Keratinocyte (primary cell): ENCODE results near the gene TMEM229B. TPM values are rescaled to one million over a fixed set of nuclear protein-coding genes. Genes with fewer than 3 reads are reported as not detected.

Experiments
- DNase-seq: peaks from one replicate; pipeline ENCODE4 v3.0.0-alpha.2; 2011; ENCODE audit warnings: low read depth, missing footprints, low spot score
- FAIRE-seq: peaks from 2 replicates; lab custom pipeline; 2011; peaks lifted over from hg19 to GRCh38; lab: Jason Lieb, UNC
- H2AFZ ChIP-seq: 2 replicates; pipeline ENCODE4 v1.6.0; 2012; ENCODE audit warnings: low read length, control low read depth, inconsistent platforms; ENCODE audit not compliant: control insufficient read depth
- H3K27ac ChIP-seq: 2 replicates; pipeline ENCODE4 v1.5.1; 2011; ENCODE audit warnings: low read length; ENCODE audit not compliant: control insufficient read depth, insufficient read depth
- H3K27me3 ChIP-seq: 3 replicates; pipeline ENCODE4 v1.6.0; 2011; ENCODE audit warnings: low read length; ENCODE audit not compliant: control insufficient read depth, insufficient read depth; ENCODE audit errors: extremely low read depth
- H3K36me3 ChIP-seq, 2 experiments: 2 replicates in 1 of 2; 3 replicates in 1 of 2; pipeline ENCODE4 v1.5.1; 2011; ENCODE audit warnings: low read length in 2 of 2, mild to moderate bottlenecking in 1 of 2; ENCODE audit not compliant: control insufficient read depth in 2 of 2, insufficient read depth in 2 of 2; ENCODE audit errors: extremely low read depth in 1 of 2
- H3K4me1 ChIP-seq: 3 replicates; pipeline ENCODE4 v1.5.1; 2011; ENCODE audit warnings: low read length; ENCODE audit not compliant: control insufficient read depth, insufficient read depth; ENCODE audit errors: extremely low read depth
- H3K4me2 ChIP-seq: 3 replicates; pipeline ENCODE4 v1.6.0; 2011; ENCODE audit warnings: low read depth, low read length; ENCODE audit not compliant: control insufficient read depth, insufficient read depth; ENCODE audit errors: extremely low read depth
- H3K4me3 ChIP-seq, 3 experiments: fragments of 200-600 bp in 1 of 3; sonication (generic) in 1 of 3; 2 replicates in 2 of 3; 3 replicates in 1 of 3; pipeline ENCODE4 v1.5.1; 2011 to 2016; ENCODE audit warnings: low read length in 3 of 3, mild to moderate bottlenecking in 3 of 3, control low read depth in 2 of 3, inconsistent platforms in 1 of 3, low read depth in 1 of 3, mixed read lengths in 1 of 3, mixed run types in 1 of 3, moderate library complexity in 1 of 3; ENCODE audit not compliant: control insufficient read depth in 2 of 3, insufficient read depth in 2 of 3; ENCODE audit errors: extremely low read depth in 1 of 3
- H3K79me2 ChIP-seq: 2 replicates; pipeline ENCODE4 v1.6.0; 2012; ENCODE audit warnings: low read length; ENCODE audit not compliant: control insufficient read depth, insufficient read depth
- H3K9ac ChIP-seq: 3 replicates; pipeline ENCODE4 v1.6.0; 2011; ENCODE audit warnings: low read length; ENCODE audit not compliant: control insufficient read depth, insufficient read depth; ENCODE audit errors: extremely low read depth
- H3K9me1 ChIP-seq: 3 replicates; pipeline ENCODE4 v1.6.0; 2011; ENCODE audit warnings: low read length; ENCODE audit not compliant: control insufficient read depth, insufficient read depth; ENCODE audit errors: extremely low read depth
- H3K9me3 ChIP-seq: 2 replicates; pipeline ENCODE4 v1.5.1; 2012; ENCODE audit warnings: low read depth, low read length; ENCODE audit not compliant: control insufficient read depth
- H4K20me1 ChIP-seq: 3 replicates; pipeline ENCODE4 v1.6.0; 2011; ENCODE audit warnings: low read length; ENCODE audit not compliant: control insufficient read depth, insufficient read depth; ENCODE audit errors: extremely low read depth
- CTCF ChIP-seq, 3 experiments: IDR thresholded peaks in 1 of 3; conservative IDR thresholded peaks in 1 of 3; optimal IDR thresholded peaks in 1 of 3; 2 replicates in 2 of 3; 3 replicates in 1 of 3; pipeline versions ENCODE3 to v1.5.1; 2011; ENCODE audit warnings: low read length in 3 of 3, mild to moderate bottlenecking in 3 of 3, moderate library complexity in 2 of 3, control low read depth in 1 of 3, inconsistent platforms in 1 of 3; ENCODE audit not compliant: insufficient read depth in 2 of 3; ENCODE audit errors: extremely low read depth in 1 of 3
- EZH2 ChIP-seq: IDR thresholded peaks from one replicate; pipeline ENCODE4 v1.6.1; 2012; ENCODE audit warnings: inconsistent platforms, mild to moderate bottlenecking, low read length, moderate library complexity
- dilution Hi-C: fragments of 300-500 bp; cut with MboI; formaldehyde crosslinking; loops from one replicate; pipeline ENCODE4 v1.7.0; 2020; ENCODE audit warnings: low sequenced_read_pairs; ENCODE audit not compliant: extremely low pct_ligation_motif_present
- polyA plus RNA-seq, 5 experiments: library from polyadenylated mRNA; depleted of rRNA in 3 of 5; stranded (reverse) in 3 of 5; stranded (forward) in 1 of 5; unstranded in 1 of 5; fragments of >200 nt; gene quantifications; 1 replicate in 1 of 5; 2 replicates in 3 of 5; 3 replicates in 1 of 5; pipeline versions ENCODE4 v1.2.1 to v1.2.3, GENCODE V29; 2011 to 2012; ENCODE audit warnings: missing spikeins in 2 of 5, low read depth in 1 of 5, low replicate concordance in 1 of 5

The TMEM229B gene
- polyA plus RNA-seq, 1 donor (not counting 4 experiments of a cell fraction or from before 2014, with no cell fraction given) = 1.0 TPM

DNA sequence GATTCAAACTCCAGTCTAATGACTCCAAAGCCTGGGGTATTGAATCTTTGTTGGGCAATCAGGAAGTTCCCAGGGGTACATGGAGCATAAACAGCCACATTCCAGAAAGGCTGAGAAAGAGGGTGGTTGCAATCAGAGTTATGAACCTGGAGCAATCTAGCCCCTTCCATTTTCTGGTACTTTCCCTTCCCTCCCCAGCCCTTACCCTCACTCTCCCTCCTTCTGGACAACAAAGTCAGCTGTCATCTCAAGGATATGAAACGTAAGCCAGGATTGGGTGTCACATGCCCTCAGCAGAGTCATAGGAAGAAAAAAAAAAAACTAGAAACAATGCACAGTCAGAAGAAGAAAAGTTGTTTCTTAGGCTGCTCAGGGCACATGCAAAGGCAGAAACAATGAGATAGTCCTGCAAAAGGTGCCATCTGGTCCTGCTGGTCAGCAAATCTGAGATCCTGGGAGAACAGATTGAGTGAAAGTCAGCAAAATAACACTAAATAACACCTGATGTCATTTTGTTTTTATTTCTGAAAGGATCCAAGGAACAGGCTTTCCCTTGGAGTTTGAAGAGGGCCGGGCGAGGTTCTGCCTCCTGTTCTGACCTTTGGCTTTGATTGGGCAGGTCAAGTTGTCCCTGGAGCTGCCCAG is 27.1 kb downstream of the TMEM229B start:
- Histone ChIP-seq H3K4me3 (no peak overlapping the region), H3K9me1 (no peaks in the 10 kb centered on the region), H2AFZ (peak overlapping the region; percentile 52), H3K9me3 (no peaks in the 10 kb centered on the region), H4K20me1 (no peaks in the 10 kb centered on the region), H3K27me3 (no peaks in the 10 kb centered on the region), H3K27ac (no peak overlapping the region), H3K36me3 (no peaks in the 10 kb centered on the region), H3K4me1 (peaks cover 9% of the 10 kb centered on the region), H3K4me2 (peak overlapping the region; percentile 37), H3K79me2 (no peaks in the 10 kb centered on the region), H3K9ac (no peak overlapping the region)
- DNase-seq = no peak
- FAIRE-seq = no peak
- dilution Hi-C loops = no loop called here
- TF ChIP-seq CTCF (optimal IDR thresholded peaks at IDR 0.05 in 1 of 3, IDR thresholded peaks at IDR 0.05 in 1 of 3, conservative IDR thresholded peaks at IDR 0.05 in 1 of 3; ENCODE audit: extremely low read depth in 1 of 3, insufficient read depth in 2 of 3, low read length in 3 of 3) = no peak
- TF ChIP-seq EZH2 = no peak

DNA sequence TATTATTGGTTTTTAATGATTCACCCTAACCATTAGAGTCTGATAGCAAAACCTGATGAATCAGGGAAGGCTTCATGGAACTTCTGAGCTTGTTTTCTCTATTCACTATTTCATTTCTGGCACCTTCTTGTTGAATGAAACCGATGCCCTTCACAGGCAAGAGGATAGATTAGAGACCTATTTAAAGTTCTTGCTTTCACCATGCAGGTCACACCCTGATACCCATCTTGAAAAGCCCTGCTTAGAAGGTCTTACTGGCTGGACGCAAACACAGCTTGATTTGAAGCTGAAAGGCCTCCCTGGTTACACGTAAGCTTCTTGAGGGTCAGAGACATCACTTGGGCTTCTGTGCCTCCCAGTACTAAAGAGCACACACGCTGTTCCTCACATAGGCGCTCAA is 29.2 kb downstream of the TMEM229B start:
- FAIRE-seq = no peak
- no peak for DNase-seq
- Histone ChIP-seq H3K4me1 (peaks cover 9% of the 10 kb centered on the region), H2AFZ (no peak overlapping the region), H3K9me3 (no peaks in the 10 kb centered on the region), H3K79me2 (no peaks in the 10 kb centered on the region), H3K9me1 (no peaks in the 10 kb centered on the region), H3K9ac (no peak overlapping the region), H3K4me2 (no peak overlapping the region), H3K27me3 (no peaks in the 10 kb centered on the region), H3K4me3 (no peak overlapping the region), H4K20me1 (no peaks in the 10 kb centered on the region), H3K36me3 (no peaks in the 10 kb centered on the region), H3K27ac (no peak overlapping the region)
- TF ChIP-seq EZH2 (no peak), CTCF (optimal IDR thresholded peaks at IDR 0.05 in 1 of 3, IDR thresholded peaks at IDR 0.05 in 1 of 3, conservative IDR thresholded peaks at IDR 0.05 in 1 of 3; ENCODE audit: extremely low read depth in 1 of 3, insufficient read depth in 2 of 3, low read length in 3 of 3) (no peak)
- dilution Hi-C loops = no loop called here
